GM19463 (cell line): ENCODE results near the gene PTGES.

ENCODE experiments used
- ATAC-seq: cut with Tn5 transposase; IDR thresholded peaks from one replicate; pipeline ENCODE4 v1.9.1; 2021; ENCODE audit warnings: mild to moderate bottlenecking, moderate library complexity; ENCODE audit not compliant: unreplicated experiment

Gene PTGES

GRCh38 chr9:129695870-129696269, 57.0 kb downstream of the PTGES start:
- no peak for ATAC-seq

- no peak for ATAC-seq
Measured at GRCh38 chr9:129694243-129694646, 58.6 kb downstream of the PTGES start.

GRCh38 chr9:129693741-129694140, 59.1 kb downstream of the PTGES start:
- no peak for ATAC-seq

DNA sequence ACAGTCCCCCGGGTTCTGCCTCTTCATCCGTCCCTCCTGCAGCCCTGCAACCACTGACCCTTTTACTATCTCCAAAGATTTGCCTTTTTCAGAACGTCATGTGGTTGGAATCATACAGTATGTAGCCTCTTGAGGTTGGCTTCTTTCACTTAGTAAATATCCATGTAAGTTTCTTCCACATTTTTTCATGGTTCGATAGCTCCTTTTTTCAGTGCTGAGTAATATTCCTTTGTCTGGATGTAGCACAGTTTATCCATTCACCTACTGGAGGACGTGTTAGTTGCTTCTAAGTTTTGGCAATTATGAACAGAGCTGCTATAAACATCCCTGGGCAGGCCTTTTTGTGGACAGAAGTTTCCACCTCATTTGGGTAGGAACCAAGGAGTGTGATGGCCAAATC, 60.3 kb downstream of the PTGES start:
- ATAC-seq, result no peak
